HL-60 (cell line): ENCODE results near the gene GPR162.

Experiments used
- DNase-seq, 2 experiments: peaks; one replicate each; pipeline ENCODE4 v3.0.0-alpha.2; 2010 to 2020; ENCODE audit warnings: low read depth in 1 of 2, low spot score in 1 of 2
- H3K27ac ChIP-seq: fragments of 250-450 bp; sonication (Bioruptor Pico); replicated peaks from 2 replicates; pipeline ENCODE4 v1.5.1; 2020; ENCODE audit warnings: mild to moderate bottlenecking, moderate library complexity
- H3K27me3 ChIP-seq: fragments of 250-450 bp; sonication (Bioruptor Pico); 2 replicates; pipeline ENCODE4 v1.5.1; 2021; ENCODE audit warnings: mild to moderate bottlenecking, moderate library complexity; ENCODE audit not compliant: insufficient read depth, poor library complexity, severe bottlenecking
- H3K4me3 ChIP-seq: replicated peaks from 2 replicates; pipeline ENCODE4 v1.5.1; 2011; ENCODE audit warnings: mild to moderate bottlenecking, control low read depth, low read length; ENCODE audit not compliant: insufficient read depth
- GABPA ChIP-seq: IDR thresholded peaks from 2 replicates; pipeline ENCODE4 v1.6.1; 2012; ENCODE audit warnings: low read depth
- POLR2AphosphoS5 ChIP-seq: IDR thresholded peaks from 2 replicates; pipeline ENCODE4 v1.6.1; 2012; ENCODE audit warnings: low read depth
- SPI1 ChIP-seq: IDR thresholded peaks from 2 replicates; pipeline ENCODE4 v1.6.1; 2012; ENCODE audit warnings: low read depth, mild to moderate bottlenecking, borderline replicate concordance
- TF ChIP-seq, protein P1 (sequence below): IDR thresholded peaks from one replicate; pipeline ENCODE4 v1.5.1; 2011; ENCODE audit warnings: low read length, control low read depth, inconsistent platforms; ENCODE audit not compliant: insufficient read depth
- TF ChIP-seq, protein P2 (sequence below): IDR thresholded peaks from 2 replicates; pipeline ENCODE4 v1.6.1; 2012; ENCODE audit warnings: low read depth; ENCODE audit not compliant: insufficient replicate concordance

GPR162 gene

DNA sequence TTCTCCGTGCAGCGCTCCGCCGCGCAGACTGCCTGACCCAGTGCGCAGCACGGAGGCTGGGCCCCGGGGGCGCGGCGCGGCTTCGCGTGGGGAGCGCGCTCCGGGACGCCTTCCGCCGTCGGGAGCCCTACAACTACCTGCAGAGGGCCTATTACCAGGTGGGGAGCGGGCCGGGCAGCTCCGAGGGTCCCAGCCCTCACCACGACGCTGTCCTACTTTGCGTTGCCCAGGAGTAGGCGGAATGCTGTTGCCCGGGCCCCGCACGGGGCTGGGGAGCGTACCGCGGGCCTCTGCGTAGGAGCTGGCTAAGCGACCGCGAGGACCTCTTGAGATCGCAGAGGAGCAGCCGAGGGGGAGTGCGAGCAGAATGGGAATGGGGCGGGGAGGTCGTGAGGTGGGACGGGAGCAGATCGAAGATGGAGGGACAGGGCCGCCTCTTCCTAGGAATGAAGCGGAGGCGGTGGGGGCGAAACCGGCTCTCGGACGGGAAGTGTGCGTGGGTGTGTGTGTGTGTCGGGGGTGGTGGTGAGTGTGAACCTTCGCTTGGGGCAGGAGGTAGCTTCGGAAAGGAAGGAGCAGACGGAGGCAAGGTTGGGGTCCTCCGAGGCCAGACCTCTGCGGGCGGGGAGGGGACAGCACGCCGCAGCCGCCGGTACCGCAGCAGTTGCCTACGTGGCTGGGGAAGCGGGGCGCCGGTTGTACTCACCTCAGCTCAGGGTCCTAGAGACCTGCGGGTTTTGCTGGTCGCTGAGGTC is 7.3 kb downstream of the GPR162 start:
- TF ChIP-seq, protein P1, sequence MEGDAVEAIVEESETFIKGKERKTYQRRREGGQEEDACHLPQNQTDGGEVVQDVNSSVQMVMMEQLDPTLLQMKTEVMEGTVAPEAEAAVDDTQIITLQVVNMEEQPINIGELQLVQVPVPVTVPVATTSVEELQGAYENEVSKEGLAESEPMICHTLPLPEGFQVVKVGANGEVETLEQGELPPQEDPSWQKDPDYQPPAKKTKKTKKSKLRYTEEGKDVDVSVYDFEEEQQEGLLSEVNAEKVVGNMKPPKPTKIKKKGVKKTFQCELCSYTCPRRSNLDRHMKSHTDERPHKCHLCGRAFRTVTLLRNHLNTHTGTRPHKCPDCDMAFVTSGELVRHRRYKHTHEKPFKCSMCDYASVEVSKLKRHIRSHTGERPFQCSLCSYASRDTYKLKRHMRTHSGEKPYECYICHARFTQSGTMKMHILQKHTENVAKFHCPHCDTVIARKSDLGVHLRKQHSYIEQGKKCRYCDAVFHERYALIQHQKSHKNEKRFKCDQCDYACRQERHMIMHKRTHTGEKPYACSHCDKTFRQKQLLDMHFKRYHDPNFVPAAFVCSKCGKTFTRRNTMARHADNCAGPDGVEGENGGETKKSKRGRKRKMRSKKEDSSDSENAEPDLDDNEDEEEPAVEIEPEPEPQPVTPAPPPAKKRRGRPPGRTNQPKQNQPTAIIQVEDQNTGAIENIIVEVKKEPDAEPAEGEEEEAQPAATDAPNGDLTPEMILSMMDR: no peak
- TF ChIP-seq GABPA: no peak
- TF ChIP-seq, protein P2, sequence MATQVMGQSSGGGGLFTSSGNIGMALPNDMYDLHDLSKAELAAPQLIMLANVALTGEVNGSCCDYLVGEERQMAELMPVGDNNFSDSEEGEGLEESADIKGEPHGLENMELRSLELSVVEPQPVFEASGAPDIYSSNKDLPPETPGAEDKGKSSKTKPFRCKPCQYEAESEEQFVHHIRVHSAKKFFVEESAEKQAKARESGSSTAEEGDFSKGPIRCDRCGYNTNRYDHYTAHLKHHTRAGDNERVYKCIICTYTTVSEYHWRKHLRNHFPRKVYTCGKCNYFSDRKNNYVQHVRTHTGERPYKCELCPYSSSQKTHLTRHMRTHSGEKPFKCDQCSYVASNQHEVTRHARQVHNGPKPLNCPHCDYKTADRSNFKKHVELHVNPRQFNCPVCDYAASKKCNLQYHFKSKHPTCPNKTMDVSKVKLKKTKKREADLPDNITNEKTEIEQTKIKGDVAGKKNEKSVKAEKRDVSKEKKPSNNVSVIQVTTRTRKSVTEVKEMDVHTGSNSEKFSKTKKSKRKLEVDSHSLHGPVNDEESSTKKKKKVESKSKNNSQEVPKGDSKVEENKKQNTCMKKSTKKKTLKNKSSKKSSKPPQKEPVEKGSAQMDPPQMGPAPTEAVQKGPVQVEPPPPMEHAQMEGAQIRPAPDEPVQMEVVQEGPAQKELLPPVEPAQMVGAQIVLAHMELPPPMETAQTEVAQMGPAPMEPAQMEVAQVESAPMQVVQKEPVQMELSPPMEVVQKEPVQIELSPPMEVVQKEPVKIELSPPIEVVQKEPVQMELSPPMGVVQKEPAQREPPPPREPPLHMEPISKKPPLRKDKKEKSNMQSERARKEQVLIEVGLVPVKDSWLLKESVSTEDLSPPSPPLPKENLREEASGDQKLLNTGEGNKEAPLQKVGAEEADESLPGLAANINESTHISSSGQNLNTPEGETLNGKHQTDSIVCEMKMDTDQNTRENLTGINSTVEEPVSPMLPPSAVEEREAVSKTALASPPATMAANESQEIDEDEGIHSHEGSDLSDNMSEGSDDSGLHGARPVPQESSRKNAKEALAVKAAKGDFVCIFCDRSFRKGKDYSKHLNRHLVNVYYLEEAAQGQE: no peak
- no peak for TF ChIP-seq SPI1
- TF ChIP-seq POLR2AphosphoS5: no peak
- Histone ChIP-seq H3K27me3 (peaks cover 22% of the 10 kb centered on the region), H3K4me3 (peak overlapping the region; percentile 39), H3K27ac (no peak overlapping the region)
- no peak for DNase-seq

DNA sequence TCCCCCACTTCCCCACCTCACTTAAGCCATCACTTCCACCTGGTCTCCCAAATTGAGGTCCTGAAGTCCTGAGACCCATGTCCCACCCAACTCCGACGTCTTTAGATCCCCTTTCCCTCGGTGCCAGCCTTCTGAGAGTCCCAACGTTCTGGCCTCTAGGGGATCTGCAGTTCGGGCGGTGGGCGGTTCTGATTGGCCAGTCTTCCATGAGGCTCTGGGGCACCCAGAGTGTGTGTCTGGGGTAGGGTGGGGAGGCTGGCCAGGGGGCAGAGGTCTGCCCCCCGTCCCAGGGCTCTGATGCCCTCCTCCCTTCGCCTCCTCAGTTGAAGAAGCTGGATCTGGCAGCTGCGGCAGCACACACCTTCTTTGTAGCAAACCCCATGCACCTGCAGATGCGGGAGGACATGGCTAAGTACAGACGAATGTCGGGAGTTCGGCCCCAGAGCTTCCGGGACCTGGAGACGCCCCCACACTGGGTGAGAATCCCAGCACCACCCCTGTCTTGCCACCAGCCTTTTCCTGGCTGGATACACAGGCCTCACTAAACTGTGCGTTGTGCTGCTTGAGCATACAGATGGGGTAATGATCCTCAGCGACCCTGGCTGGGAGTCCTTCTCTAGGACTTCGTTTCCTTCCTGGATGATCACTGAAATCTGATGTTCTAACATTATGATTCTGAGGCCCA is 8.1 kb downstream of the GPR162 start:
- Histone ChIP-seq H3K27me3 (peaks cover 22% of the 10 kb centered on the region), H3K4me3 (peak overlapping the region; percentile 39; the same call in 1 of the 2 replicates), H3K27ac (no peak overlapping the region)
- TF ChIP-seq POLR2AphosphoS5 (no peak), SPI1 (no peak), GABPA (no peak)
- TF ChIP-seq, protein P2: no peak
- TF ChIP-seq, protein P1: no peak
- no peak for DNase-seq

DNA sequence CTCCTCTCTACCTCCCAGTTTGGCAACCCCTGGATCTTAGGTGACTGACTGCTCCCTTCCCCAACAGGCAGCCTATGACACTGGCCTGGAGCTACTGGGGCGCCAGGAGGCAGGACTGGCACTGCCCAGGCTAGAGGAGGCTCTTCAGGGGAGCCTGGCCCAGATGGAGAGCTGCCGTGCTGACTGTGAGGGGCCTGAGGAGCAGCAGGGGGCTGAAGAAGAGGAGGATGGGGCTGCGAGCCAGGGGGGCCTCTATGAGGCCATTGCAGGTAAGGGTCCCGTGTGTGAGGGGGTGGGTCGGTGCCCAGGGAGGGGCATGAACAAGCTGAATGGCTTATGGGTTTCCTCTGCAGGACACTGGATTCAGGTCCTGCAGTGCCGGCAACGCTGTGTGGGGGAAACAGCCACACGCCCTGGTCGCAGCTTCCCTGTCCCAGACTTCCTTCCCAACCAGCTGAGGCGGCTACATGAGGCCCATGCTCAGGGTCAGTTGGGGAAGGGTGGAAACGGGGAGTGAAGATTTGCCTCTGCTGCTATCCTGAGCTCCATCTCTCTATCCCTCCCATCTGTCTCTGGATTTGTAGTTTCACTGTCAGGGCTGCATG is 8.8 kb downstream of the GPR162 start:
- TF ChIP-seq POLR2AphosphoS5 (no peak), GABPA (no peak), SPI1 (no peak)
- TF ChIP-seq, protein P2: no peak
- TF ChIP-seq, protein P1: no peak
- H3K27me3 ChIP-seq: peaks cover 18% of the 10 kb centered on the region
- H3K27ac ChIP-seq: no peak overlapping the region
- no peak overlapping the region for H3K4me3 ChIP-seq
- DNase-seq: no peak
